Measurements from ENCODE around the gene TRPM6.

TRPM6 gene

DNA sequence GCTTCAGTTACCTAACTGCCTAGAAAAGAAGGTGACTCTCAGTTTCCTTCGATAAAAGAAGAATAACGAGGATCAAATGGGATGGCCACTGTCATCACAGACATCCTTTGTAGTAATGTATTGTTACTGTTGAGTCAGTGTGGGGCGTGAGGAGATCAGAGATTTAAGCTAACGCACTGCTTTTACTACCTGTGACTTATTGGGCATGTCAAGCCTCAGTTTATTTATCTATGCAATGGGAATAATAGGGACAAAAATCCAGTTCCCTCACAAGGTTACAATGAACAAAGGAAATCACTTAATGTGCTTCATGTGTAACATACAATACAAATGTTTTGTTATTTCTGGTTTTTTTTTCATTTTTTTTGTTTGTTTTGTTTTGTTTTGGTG, 255 bp upstream of the TRPM6 start:
- Histone ChIP-seq H2AFZ (ENCODE audit: low read depth, low read length) (no peak overlapping the region), H3K4me1 (ENCODE audit: low read length) (no peaks in the 10 kb centered on the region), H3K9ac (ENCODE audit: low read length) (no peak overlapping the region), H3K27me3 (ENCODE audit: low read depth, low read length) (no peaks in the 10 kb centered on the region), H3K9me3 (ENCODE audit: insufficient read depth, low read length) (no peaks in the 10 kb centered on the region), H3K4me2 (ENCODE audit: low read length) (no peak overlapping the region), H3K27ac (ENCODE audit: low read length) (no peak overlapping the region), H3K79me2 (ENCODE audit: low read length) (no peaks in the 10 kb centered on the region), H4K20me1 (ENCODE audit: insufficient read depth, low read length) (no peaks in the 10 kb centered on the region), H3K36me3 (replicated peaks; ENCODE audit: low read depth, low read length) (no peaks in the 10 kb centered on the region), H3K4me3 (ENCODE audit: low read length) (no peak overlapping the region)
- TF ChIP-seq, protein P1, sequence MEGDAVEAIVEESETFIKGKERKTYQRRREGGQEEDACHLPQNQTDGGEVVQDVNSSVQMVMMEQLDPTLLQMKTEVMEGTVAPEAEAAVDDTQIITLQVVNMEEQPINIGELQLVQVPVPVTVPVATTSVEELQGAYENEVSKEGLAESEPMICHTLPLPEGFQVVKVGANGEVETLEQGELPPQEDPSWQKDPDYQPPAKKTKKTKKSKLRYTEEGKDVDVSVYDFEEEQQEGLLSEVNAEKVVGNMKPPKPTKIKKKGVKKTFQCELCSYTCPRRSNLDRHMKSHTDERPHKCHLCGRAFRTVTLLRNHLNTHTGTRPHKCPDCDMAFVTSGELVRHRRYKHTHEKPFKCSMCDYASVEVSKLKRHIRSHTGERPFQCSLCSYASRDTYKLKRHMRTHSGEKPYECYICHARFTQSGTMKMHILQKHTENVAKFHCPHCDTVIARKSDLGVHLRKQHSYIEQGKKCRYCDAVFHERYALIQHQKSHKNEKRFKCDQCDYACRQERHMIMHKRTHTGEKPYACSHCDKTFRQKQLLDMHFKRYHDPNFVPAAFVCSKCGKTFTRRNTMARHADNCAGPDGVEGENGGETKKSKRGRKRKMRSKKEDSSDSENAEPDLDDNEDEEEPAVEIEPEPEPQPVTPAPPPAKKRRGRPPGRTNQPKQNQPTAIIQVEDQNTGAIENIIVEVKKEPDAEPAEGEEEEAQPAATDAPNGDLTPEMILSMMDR (IDR thresholded peaks at IDR 0.05; ENCODE audit: low read depth, low read length) = no peak
- no peak for TF ChIP-seq EZH2phosphoT487 (IDR thresholded peaks at IDR 0.05; ENCODE audit: low read depth)

DNA sequence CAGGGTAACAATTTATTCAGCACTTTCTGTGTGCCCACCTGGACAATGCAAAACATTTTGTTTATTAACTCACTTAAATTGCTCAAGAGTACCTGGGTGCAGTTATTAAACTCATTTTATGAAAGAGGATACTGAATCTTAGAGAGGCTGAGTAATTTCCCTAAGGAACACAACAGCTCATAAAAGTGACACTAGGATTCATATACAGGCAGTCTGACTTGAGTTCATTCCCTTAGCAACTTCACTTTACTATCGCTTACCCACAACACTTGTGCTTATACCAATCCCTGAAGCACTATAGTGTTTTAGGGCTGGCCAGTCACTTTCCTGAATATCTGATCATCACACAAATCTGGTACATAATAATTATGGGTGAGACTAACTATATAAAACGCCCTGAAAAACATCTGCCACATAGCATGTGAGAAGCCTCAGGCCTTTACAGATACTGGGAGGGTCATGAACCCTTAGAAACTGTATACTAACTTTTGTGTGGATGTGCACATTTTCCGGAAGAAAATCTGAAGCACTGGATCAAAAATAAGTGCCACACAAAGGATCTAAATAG, 11.3 kb downstream of the TRPM6 start:
- no peaks in the 10 kb centered on the region for H3K79me2 ChIP-seq (ENCODE audit: low read length)
- H2AFZ ChIP-seq (ENCODE audit: low read depth, low read length) = no peak overlapping the region
- H3K9ac ChIP-seq (ENCODE audit: low read length) = no peak overlapping the region
- H3K27ac ChIP-seq (ENCODE audit: low read length) = no peak overlapping the region
- H3K4me2 ChIP-seq (ENCODE audit: low read length) = no peak overlapping the region
- peaks cover 13% of the 10 kb centered on the region for H3K9me3 ChIP-seq (ENCODE audit: insufficient read depth, low read length)
- H3K4me3 ChIP-seq (ENCODE audit: low read length) = no peak overlapping the region
- TF ChIP-seq, protein P1 (IDR thresholded peaks at IDR 0.05; ENCODE audit: low read depth, low read length) = no peak
- TF ChIP-seq EZH2phosphoT487 (IDR thresholded peaks at IDR 0.05; ENCODE audit: low read depth) = no peak
- peaks cover 8% of the 10 kb centered on the region for H3K27me3 ChIP-seq (ENCODE audit: low read depth, low read length)
- H3K36me3 ChIP-seq (replicated peaks; ENCODE audit: low read depth, low read length) = no peaks in the 10 kb centered on the region
- no peaks in the 10 kb centered on the region for H3K4me1 ChIP-seq (ENCODE audit: low read length)
- H4K20me1 ChIP-seq (ENCODE audit: insufficient read depth, low read length) = no peaks in the 10 kb centered on the region

DNA sequence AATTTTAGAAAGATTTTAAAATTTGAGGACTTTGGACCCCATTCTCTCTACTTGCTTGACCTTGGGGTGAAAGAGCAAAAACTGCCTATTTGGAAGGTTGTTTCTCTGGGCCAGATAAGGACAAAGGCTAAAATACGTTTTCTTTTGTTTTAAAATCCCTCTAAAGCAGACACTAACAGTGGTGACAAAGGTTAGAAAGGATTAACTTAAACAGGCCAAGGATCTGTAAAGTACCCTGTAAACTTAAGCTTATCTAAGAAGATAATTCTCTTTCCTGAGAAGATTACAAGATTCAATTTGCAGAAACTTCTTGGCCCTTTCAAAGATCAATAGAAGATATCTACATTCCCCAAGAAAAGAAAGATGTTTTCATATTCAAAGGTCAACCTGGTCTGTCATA, 12.1 kb downstream of the TRPM6 start:
- Histone ChIP-seq H4K20me1 (ENCODE audit: insufficient read depth, low read length) (no peaks in the 10 kb centered on the region), H3K79me2 (ENCODE audit: low read length) (no peaks in the 10 kb centered on the region)

DNA sequence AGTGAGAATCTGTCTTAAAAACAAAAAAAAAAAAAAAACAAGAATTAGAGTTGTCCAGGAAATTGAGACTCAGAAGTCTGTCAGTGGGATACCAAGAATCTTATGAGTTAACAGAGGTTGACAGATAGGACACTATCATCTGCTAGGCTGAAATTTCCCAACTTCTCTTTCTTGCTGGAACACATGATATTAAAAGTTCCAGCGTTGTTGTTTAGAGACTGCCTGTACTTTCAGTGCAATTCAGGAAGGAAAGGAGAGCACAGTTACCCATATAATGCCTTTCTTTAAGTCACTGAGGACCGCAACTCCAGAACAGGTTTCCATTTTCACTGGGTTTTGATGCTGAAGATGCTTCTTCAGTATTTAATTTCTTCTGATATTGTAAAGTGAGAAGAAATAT, 13.5 kb downstream of the TRPM6 start:
- Histone ChIP-seq H2AFZ (ENCODE audit: low read depth, low read length) (no peak overlapping the region), H3K27ac (ENCODE audit: low read length) (no peak overlapping the region), H4K20me1 (ENCODE audit: insufficient read depth, low read length) (no peaks in the 10 kb centered on the region), H3K4me3 (ENCODE audit: low read length) (no peak overlapping the region), H3K9me3 (ENCODE audit: insufficient read depth, low read length) (peaks cover 5% of the 10 kb centered on the region), H3K4me2 (ENCODE audit: low read length) (no peak overlapping the region), H3K27me3 (ENCODE audit: low read depth, low read length) (peaks cover 20% of the 10 kb centered on the region), H3K9ac (ENCODE audit: low read length) (no peak overlapping the region), H3K79me2 (ENCODE audit: low read length) (no peaks in the 10 kb centered on the region), H3K36me3 (replicated peaks; ENCODE audit: low read depth, low read length) (no peaks in the 10 kb centered on the region), H3K4me1 (ENCODE audit: low read length) (no peaks in the 10 kb centered on the region)
- no peak for TF ChIP-seq EZH2phosphoT487 (IDR thresholded peaks at IDR 0.05; ENCODE audit: low read depth)
- TF ChIP-seq, protein P1 (IDR thresholded peaks at IDR 0.05; ENCODE audit: low read depth, low read length) = no peak

More for the DNA sequence above, 12.1 kb downstream of the TRPM6 start:
- Histone ChIP-seq H2AFZ (ENCODE audit: low read depth, low read length) (no peak overlapping the region), H3K4me3 (ENCODE audit: low read length) (no peak overlapping the region), H3K9me3 (ENCODE audit: insufficient read depth, low read length) (peaks cover 13% of the 10 kb centered on the region), H3K27ac (ENCODE audit: low read length) (no peak overlapping the region), H3K4me2 (ENCODE audit: low read length) (no peak overlapping the region), H3K36me3 (replicated peaks; ENCODE audit: low read depth, low read length) (no peaks in the 10 kb centered on the region), H3K9ac (ENCODE audit: low read length) (no peak overlapping the region), H3K27me3 (ENCODE audit: low read depth, low read length) (peaks cover 8% of the 10 kb centered on the region), H3K4me1 (ENCODE audit: low read length) (no peaks in the 10 kb centered on the region)
- TF ChIP-seq, protein P1 (IDR thresholded peaks at IDR 0.05; ENCODE audit: low read depth, low read length) = no peak
- TF ChIP-seq EZH2phosphoT487 (IDR thresholded peaks at IDR 0.05; ENCODE audit: low read depth) = no peak

All from OCI-LY3 (cell line).